GM18951 (cell line): ENCODE measurements around the gene SUGCT.
"Not testable (repeated sequence)": the region's sequence is repeated elsewhere in the genome, so short reads cannot be mapped to it uniquely, and the experiment has no call there.

Experiments used
- POLR2A ChIP-seq: IDR thresholded peaks from 4 replicates; pipeline ENCODE4 v1.6.1; 2011; ENCODE audit warnings: mild to moderate bottlenecking; ENCODE audit not compliant: insufficient read length, insufficient read depth; ENCODE audit errors: extremely low read depth
- in situ Hi-C: fragments of 300-500 bp; cut with MboI; formaldehyde crosslinking; loops from one replicate; pipeline ENCODE4 v1.12.0; 2022; ENCODE audit warnings: low sequenced_read_pairs, mixed read lengths, inconsistent platforms; ENCODE audit not compliant: unreplicated experiment

SUGCT gene

GRCh38 chr7:40612298-40612697 lies 477.5 kb downstream of the SUGCT start:
- in situ Hi-C loops: no loop called here
- no peak for TF ChIP-seq POLR2A

DNA sequence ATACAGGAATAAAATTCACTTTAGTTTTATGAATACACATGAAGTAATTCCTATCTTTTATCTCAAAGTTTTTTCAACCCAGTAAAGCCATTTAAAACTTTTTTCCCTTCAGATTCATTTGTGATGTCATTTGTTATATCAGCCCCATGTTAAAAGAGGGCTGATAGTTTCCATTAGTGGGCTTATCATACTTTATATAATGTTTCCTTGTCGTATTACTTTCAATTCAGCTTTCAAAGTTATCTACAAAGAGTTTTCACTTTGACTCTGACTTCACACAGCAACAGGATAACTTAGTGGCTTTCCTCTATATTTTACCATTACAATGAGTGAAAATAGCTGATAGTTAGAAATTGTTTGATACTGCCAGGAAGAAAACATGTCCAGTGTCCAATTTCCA lies 484.8 kb downstream of the SUGCT start:
- in situ Hi-C loops: no loop called here

GRCh38 chr7:40621592-40621998 lies 486.8 kb downstream of the SUGCT start:
- in situ Hi-C loops: no loop called here
- TF ChIP-seq POLR2A: no peak

More for the DNA sequence above, 484.8 kb downstream of the SUGCT start:
- TF ChIP-seq POLR2A: no peak

- no peak for TF ChIP-seq POLR2A
- in situ Hi-C loops: no loop called here
Measured at GRCh38 chr7:40622941-40623501, 488.2 kb downstream of the SUGCT start.

- in situ Hi-C loops: no loop called here
- no peak for TF ChIP-seq POLR2A
Measured at GRCh38 chr7:40623863-40624262, 489.1 kb downstream of the SUGCT start.

DNA sequence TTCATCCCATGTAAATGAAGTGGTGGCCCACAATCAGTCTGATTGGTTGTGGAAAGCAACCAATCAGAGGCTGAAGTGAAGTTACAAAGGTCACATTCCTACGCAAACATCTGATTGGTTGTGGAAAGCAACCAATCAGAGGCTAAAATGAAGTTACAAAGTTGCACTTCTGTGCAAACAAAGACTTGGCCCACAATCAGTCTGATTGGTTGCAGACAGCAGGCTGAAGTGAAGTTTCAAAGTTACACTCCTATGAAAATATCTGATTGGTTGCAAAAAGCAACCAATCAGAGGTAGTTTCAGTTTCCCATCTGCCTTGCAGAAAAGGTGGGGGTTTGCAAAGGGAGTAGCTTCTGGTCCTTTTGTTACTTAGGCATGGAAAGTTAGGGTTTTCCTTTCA lies 492.6 kb downstream of the SUGCT start:
- in situ Hi-C loops: not testable (repeated sequence)

DNA sequence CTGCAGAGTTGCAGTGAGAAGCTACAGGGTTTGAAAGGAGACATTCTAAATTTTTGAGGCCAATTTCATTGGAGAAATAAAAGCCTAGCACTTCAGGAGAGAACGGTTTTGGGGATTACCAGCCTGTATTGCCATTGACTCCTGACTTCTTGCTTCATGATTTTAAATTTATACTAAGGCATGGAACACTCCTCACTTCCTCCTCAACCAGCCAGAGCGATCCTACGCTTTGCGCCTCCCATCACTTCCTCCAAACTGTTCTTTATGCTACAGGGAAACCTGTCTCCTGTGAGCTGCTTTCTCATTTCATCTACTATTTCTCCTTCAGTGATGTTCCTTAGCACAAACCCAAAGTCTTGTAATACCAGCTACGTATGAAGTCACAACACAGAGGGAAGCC lies 495.1 kb downstream of the SUGCT start:
- no peak for TF ChIP-seq POLR2A
- in situ Hi-C loops: no loop called here

- no peak for TF ChIP-seq POLR2A
Measured at GRCh38 chr7:40634118-40634517, 499.3 kb downstream of the SUGCT start.

GRCh38 chr7:40638545-40639320 lies 503.9 kb downstream of the SUGCT start:
- in situ Hi-C loops: no loop called here

More at GRCh38 chr7:40634118-40634517, 499.3 kb downstream of the SUGCT start:
- in situ Hi-C loops: no loop called here

DNA sequence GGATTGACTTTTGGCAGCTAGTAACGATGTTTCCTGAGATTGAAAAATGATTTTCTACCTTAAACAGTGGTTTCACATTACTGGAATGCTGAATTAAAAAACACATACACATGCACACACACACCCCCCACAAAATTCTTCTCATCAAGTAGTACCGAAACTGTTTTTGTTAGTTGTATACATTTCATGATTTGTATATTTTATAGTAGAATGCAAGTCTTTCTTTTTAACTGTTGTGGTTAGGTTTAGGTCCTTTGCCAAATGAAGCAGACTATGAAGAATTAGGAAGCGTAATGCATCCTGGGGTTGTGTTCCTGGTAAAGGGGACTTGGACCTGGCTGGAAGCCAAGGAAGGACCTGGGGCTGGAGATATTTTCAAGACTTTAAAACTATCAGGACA lies 505.8 kb downstream of the SUGCT start:
- in situ Hi-C loops: no loop called here
- no peak for TF ChIP-seq POLR2A

More at GRCh38 chr7:40638545-40639320, 503.9 kb downstream of the SUGCT start:
- no peak for TF ChIP-seq POLR2A

DNA sequence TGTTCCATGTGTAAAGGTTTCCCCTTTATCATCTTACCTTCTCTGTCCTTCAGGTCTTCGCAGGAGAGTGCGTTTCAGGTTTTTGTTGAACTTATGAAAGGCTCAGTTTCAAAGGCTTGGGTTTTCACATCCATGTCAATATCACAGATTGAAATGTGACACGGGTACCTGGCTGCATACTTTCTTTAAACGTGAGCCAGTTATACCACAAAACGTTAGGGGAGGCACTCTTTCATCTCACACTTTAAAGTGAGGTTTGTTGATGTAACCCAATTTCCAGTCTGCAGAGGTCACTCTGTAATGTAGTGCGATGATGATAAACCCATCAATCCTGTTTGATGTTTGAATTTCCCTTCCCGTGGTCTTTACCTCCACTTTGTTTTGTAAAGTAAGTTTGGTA lies 506.9 kb downstream of the SUGCT start:
- no peak for TF ChIP-seq POLR2A
- in situ Hi-C loops: no loop called here

- TF ChIP-seq POLR2A: no peak
- in situ Hi-C loops: no loop called here
Measured at GRCh38 chr7:40643664-40644063, 508.9 kb downstream of the SUGCT start.

DNA sequence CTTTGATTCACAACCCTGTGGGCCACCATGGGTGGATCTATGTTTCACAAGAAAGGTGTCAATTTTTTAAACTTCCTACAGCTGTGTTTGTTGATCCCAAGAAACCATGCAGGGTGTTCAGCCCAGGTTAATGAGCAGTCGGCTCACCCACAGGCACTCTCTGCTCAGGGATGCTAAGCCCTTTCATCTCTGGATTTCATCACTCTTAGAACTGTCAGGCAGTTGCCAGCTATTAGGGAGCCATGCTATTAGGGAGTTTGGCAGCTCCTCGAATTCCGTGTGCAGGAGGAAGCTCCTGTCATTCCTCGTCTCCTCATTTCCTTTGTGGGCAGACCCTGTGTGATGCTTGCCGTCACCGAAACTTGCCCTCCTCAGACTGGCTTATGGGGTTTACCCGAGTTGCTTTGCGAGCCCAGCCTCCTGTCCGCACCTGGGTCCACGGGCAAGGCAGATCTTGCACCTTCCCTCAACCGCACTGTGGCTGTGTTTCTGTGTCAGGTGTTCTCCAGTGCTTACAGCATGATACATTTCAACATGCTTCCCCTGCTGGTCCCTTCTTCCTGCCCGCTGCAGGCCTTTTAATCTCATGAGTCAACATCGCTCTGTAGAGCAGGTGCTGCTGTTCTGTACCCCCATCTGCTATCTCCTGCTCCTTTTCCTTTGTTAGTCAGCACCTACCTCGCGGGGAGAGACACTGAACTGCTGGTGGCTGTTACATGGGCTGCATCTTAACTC lies 509.8 kb downstream of the SUGCT start:
- no peak for TF ChIP-seq POLR2A
- in situ Hi-C loops: no loop called here

DNA sequence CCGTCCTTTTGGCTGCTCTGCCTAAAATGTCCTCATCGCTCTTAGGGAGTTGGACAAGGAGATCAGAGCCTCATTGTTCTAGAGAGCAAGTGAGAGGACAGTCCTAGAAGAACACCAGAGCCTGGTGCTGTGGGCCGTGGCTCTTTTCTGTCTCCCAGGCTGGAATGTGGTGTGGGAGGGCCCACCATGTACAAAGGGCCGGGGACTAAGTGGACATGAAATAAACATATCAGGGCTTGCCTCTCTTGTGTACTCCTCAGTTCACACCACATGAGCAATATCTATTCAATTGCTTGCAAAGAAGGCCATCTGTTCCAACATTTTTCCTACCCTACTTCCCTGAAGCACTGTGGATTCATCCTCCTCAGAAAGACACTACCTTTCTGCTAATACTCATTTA lies 510.4 kb downstream of the SUGCT start:
- TF ChIP-seq POLR2A: no peak

More for the DNA sequence above, 510.4 kb downstream of the SUGCT start:
- in situ Hi-C loops: no loop called here
